C4-2B (cell line): ENCODE results near the gene PLEKHM3.

Source experiments
- CTCF ChIP-seq: fragments of 450-650 bp; conservative IDR thresholded peaks from 2 replicates; pipeline ENCODE4 v1.5.1; 2017; ENCODE audit warnings: mild to moderate bottlenecking
- ZFX ChIP-seq: fragments of 450-650 bp; IDR thresholded peaks from 2 replicates; pipeline ENCODE4 v1.6.1; 2017

GRCh38 chr2:207944979-207945600, 80.2 kb downstream of the PLEKHM3 start:
- TF ChIP-seq CTCF = no peak
- no peak for TF ChIP-seq ZFX
